Brain microvascular endothelial cell (primary cell): ENCODE data around the gene PXYLP1.

Experiments used
- DNase-seq: peaks from one replicate; pipeline ENCODE4 v3.0.0-alpha.2; 2020
- H3K27ac ChIP-seq: fragments of 250-450 bp; sonication (Bioruptor Pico); 2 replicates; pipeline ENCODE4 v1.5.1; 2020; ENCODE audit warnings: mild to moderate bottlenecking, moderate library complexity
- H3K27me3 ChIP-seq: fragments of 250-450 bp; sonication (Bioruptor Pico); replicated peaks from 2 replicates; pipeline ENCODE4 v1.5.1; 2020; ENCODE audit warnings: mild to moderate bottlenecking
- H3K36me3 ChIP-seq: fragments of 250-450 bp; sonication (Bioruptor Pico); replicated peaks from 2 replicates; pipeline ENCODE4 v1.5.1; 2020; ENCODE audit warnings: mild to moderate bottlenecking
- H3K4me3 ChIP-seq: 2 replicates; pipeline ENCODE4 v1.5.1; 2011; ENCODE audit warnings: low read depth, mild to moderate bottlenecking, control low read depth, low read length, moderate library complexity
- in situ Hi-C: cut with HindIII; loops from 2 replicates; pipeline ENCODE4 v1.10.0; 2017; ENCODE audit warnings: low sequenced_read_pairs, low pct_ligation_motif_present
- TF ChIP-seq, protein P1 (sequence below): IDR thresholded peaks from 2 replicates; pipeline ENCODE4 v1.5.1; 2011; ENCODE audit warnings: low read depth, mild to moderate bottlenecking, moderate library complexity, low read length, control low read depth, inconsistent platforms; ENCODE audit errors: missing control alignments

Gene PXYLP1

DNA sequence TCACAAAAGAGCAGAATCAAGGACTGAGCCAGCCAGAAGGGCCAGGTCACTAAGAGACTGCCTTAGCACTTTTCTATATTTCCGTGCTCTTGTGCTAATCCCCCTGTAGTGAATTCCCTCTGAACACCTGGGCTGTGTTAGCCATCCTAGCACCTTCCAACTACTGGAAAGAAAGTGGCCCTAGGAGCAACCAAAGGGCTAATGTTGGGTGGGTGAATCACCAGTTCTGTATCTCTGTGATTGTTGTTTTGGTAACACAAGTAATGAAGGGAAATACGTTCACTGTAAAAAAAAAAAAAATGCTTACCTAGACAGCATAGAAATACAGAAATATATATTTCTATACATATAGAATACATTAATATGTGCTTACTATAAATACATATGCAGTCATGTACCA is 43.9 kb downstream of the PXYLP1 start:
- no peaks in the 10 kb centered on the region for H3K27me3 ChIP-seq
- no peak overlapping the region for H3K4me3 ChIP-seq
- H3K27ac ChIP-seq = peak overlapping the region; percentile 68
- TF ChIP-seq, protein P1, sequence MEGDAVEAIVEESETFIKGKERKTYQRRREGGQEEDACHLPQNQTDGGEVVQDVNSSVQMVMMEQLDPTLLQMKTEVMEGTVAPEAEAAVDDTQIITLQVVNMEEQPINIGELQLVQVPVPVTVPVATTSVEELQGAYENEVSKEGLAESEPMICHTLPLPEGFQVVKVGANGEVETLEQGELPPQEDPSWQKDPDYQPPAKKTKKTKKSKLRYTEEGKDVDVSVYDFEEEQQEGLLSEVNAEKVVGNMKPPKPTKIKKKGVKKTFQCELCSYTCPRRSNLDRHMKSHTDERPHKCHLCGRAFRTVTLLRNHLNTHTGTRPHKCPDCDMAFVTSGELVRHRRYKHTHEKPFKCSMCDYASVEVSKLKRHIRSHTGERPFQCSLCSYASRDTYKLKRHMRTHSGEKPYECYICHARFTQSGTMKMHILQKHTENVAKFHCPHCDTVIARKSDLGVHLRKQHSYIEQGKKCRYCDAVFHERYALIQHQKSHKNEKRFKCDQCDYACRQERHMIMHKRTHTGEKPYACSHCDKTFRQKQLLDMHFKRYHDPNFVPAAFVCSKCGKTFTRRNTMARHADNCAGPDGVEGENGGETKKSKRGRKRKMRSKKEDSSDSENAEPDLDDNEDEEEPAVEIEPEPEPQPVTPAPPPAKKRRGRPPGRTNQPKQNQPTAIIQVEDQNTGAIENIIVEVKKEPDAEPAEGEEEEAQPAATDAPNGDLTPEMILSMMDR = no peak
- peak; percentile 35 for DNase-seq
- no peaks in the 10 kb centered on the region for H3K36me3 ChIP-seq
- in situ Hi-C loops = no loop called here

DNA sequence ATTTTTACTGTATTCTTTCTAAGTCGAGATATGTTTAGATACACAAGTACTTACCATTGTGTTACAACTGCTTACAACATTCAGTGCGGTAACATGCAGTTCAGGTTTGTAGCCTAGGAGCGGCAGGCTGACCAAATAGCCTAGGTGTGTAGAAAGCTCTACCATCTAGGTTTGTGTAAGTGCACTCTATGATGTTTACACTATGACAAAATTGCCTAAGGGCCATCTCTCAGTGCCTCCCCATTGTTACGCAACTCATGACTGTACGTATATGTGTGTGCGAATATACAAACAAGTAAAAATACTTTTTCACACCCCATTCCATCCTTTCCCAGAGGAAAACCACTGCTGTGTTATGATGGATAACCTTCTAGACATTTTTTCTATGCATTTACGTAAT is 44.3 kb downstream of the PXYLP1 start:
- H3K4me3 ChIP-seq = no peak overlapping the region
- no peaks in the 10 kb centered on the region for H3K36me3 ChIP-seq
- peak overlapping the region; percentile 68 for H3K27ac ChIP-seq
- no peaks in the 10 kb centered on the region for H3K27me3 ChIP-seq
- TF ChIP-seq, protein P1 = no peak
- DNase-seq = peak; percentile 58
- in situ Hi-C loops = no loop called here

DNA sequence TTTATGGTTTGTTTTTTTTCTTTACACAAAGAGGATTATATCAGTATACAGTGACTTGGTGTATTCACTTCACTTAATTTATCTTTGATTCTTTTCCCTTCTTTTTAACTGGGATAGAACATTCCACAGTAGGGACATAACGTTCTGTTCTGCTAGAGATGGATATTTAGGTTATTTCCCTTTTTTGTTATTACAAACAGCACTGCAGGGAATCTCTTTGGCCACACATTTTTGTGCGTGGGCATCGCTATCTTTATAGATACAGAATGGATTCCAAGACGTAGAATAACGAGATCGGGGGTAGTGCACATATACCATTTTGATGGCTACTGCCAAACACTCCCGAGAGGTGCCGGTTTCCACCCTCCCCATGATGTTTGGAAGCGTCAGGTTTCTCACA is 44.8 kb downstream of the PXYLP1 start:
- peak overlapping the region; percentile 68 for H3K27ac ChIP-seq
- H3K27me3 ChIP-seq = no peaks in the 10 kb centered on the region
- DNase-seq = peak; percentile 52
- TF ChIP-seq, protein P1 = no peak
- H3K36me3 ChIP-seq = no peaks in the 10 kb centered on the region
- in situ Hi-C loops = no loop called here
- no peak overlapping the region for H3K4me3 ChIP-seq

DNA sequence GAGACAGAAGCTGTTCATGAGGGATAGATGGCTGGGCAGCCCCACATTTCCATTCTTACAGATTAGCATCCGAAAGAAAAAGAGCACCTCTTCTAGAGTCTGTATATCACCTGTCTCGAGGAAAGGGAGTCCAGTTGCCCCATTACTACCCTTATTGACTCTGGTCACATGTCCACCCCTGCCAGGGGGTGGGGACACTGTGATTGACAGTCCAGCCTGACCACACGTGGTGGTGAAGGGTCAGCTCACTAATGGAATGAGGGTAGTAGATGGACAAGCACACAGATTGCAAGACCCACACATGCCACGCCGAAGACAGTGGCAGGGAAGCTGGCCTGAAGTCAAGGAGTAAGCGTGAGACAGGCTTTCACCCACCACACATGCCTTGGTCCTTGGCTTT is 45.8 kb downstream of the PXYLP1 start:
- H3K27me3 ChIP-seq = no peaks in the 10 kb centered on the region
- in situ Hi-C loops = no loop called here
- TF ChIP-seq, protein P1 = no peak
- H3K36me3 ChIP-seq = peaks cover 3% of the 10 kb centered on the region
- no peak overlapping the region for H3K4me3 ChIP-seq
- no peak for DNase-seq
- H3K27ac ChIP-seq = no peak overlapping the region

DNA sequence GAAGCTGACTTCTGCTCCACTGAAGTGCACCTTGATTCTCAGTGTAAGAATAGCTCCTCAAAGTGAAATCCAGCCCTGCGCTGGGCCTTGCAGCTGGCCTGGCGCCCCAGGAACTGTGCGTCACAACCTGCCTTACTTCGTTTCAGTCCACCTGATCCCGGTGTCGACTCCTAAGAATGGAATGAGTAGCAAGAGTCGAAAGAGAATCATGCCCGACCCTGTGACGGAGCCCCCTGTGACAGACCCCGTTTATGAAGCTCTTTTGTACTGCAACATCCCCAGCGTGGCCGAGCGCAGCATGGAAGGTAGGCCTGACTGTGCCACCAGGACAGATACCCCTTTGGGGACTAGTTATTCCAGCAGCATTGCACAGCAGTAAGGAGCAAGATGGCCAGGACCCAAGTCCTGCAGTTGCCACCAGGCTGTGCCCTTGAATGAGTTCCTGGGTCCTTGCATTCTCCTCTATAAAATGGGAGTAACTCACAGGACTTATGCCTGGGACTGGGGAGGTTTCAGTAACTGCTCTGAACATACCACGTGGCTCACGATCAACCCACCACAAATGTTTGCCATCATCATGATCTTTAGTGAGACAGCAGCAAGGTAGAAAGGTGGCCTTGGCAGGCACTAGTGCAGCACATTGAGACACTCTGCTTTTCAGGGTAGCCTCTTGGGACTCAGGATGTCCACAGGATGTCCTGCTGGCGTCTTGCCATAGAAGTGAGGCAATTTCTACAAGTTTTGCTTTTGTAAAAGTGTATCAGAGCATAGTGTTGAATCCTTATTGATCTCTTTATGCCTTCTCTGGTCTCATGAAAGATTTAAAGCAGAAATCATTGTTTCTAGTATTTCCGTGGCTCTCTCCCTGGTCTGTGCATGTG is 46.8 kb downstream of the PXYLP1 start:
- peaks cover 4% of the 10 kb centered on the region for H3K36me3 ChIP-seq
- TF ChIP-seq, protein P1 = no peak
- no peak overlapping the region for H3K27ac ChIP-seq
- H3K27me3 ChIP-seq = no peaks in the 10 kb centered on the region
- in situ Hi-C loops = no loop called here
- no peak overlapping the region for H3K4me3 ChIP-seq
- peak; percentile 23 for DNase-seq
